UCSD-AML1 (cell line): ENCODE data around the gene UGT3A1.
"Not testable (repeated sequence)": the region's sequence is repeated elsewhere in the genome, so short reads cannot be mapped to it uniquely, and the experiment has no call there.

Experiments
- DNase-seq: peaks from one replicate; lab custom pipeline; 2025; ENCODE audit not compliant: unreplicated experiment; lab: John Stamatoyannopoulos, UW

The UGT3A1 gene

GRCh38 chr5:35990941-35991611 lies at the start of gene UGT3A1:
Gene UGT3A1 (minus strand): TSS chr5:35991390. CDS start chr5:35991240, 150 bp downstream.
- DNase-seq, result no peak

GRCh38 chr5:36035696-36036095 lies 44.5 kb upstream of the UGT3A1 start:
- DNase-seq, result no peak

GRCh38 chr5:36034536-36035134 lies 43.4 kb upstream of the UGT3A1 start:
- not testable (repeated sequence) for DNase-seq

GRCh38 chr5:36033486-36033885 lies 42.3 kb upstream of the UGT3A1 start:
- DNase-seq, result no peak

- DNase-seq, result no peak
Measured at GRCh38 chr5:36033047-36033446, 41.9 kb upstream of the UGT3A1 start.

- no peak for DNase-seq
Measured at GRCh38 chr5:36031223-36031622, 40.0 kb upstream of the UGT3A1 start.

GRCh38 chr5:36029914-36030313 lies 38.7 kb upstream of the UGT3A1 start:
- DNase-seq, result no peak

- no peak for DNase-seq
Measured at GRCh38 chr5:36028816-36029465, 37.8 kb upstream of the UGT3A1 start.

- DNase-seq, result no peak
Measured at GRCh38 chr5:36027711-36028110, 36.5 kb upstream of the UGT3A1 start.

GRCh38 chr5:36026706-36027465 lies 35.7 kb upstream of the UGT3A1 start:
- no peak for DNase-seq

- not testable (repeated sequence) for DNase-seq
Measured at GRCh38 chr5:36022246-36022645, 31.1 kb upstream of the UGT3A1 start.

- not testable (repeated sequence) for DNase-seq
Measured at GRCh38 chr5:36019584-36019983, 28.4 kb upstream of the UGT3A1 start.

- DNase-seq, result no peak
Measured at GRCh38 chr5:36017622-36018021, 26.4 kb upstream of the UGT3A1 start.

GRCh38 chr5:36017004-36017403 lies 25.8 kb upstream of the UGT3A1 start:
- DNase-seq, result no peak

- no peak for DNase-seq
Measured at GRCh38 chr5:36013182-36013581, 22.0 kb upstream of the UGT3A1 start.

GRCh38 chr5:36009698-36010097 lies 18.5 kb upstream of the UGT3A1 start:
- no peak for DNase-seq

GRCh38 chr5:36007366-36007765 lies 16.2 kb upstream of the UGT3A1 start:
- no peak for DNase-seq

- no peak for DNase-seq
Measured at GRCh38 chr5:36006163-36006562, 15.0 kb upstream of the UGT3A1 start.

- DNase-seq, result no peak
Measured at GRCh38 chr5:36001032-36001431, 9.8 kb upstream of the UGT3A1 start.

GRCh38 chr5:35999547-35999946 lies 8.4 kb upstream of the UGT3A1 start:
- no peak for DNase-seq

- no peak for DNase-seq
Measured at GRCh38 chr5:35996076-35996475, 4.9 kb upstream of the UGT3A1 start.

- DNase-seq, result no peak
Measured at GRCh38 chr5:35990520-35990919, 670 bp downstream of the UGT3A1 start.
